Uterus (tissue), 2 donors: ENCODE measurements around the gene NKAIN2.

Experiments used
- POLR2A ChIP-seq, 2 donors: fragments of 450-650 bp; IDR thresholded peaks; one replicate each; pipeline ENCODE4 v1.6.1; 2016; ENCODE audit warnings: antibody characterized with exemption in 2 of 2, mild to moderate bottlenecking in 1 of 2, moderate library complexity in 1 of 2
- TF ChIP-seq, protein P1 (sequence below), 4 experiments: fragments of 200-600 bp in 2 of 4; fragments of 450-650 bp in 2 of 4; sonication (generic) in 2 of 4; IDR thresholded peaks; one replicate each; pipeline ENCODE4 v1.5.1; 2016 to 2019; ENCODE audit warnings: antibody characterized with exemption in 4 of 4, mild to moderate bottlenecking in 2 of 4, moderate library complexity in 1 of 4

DNA sequence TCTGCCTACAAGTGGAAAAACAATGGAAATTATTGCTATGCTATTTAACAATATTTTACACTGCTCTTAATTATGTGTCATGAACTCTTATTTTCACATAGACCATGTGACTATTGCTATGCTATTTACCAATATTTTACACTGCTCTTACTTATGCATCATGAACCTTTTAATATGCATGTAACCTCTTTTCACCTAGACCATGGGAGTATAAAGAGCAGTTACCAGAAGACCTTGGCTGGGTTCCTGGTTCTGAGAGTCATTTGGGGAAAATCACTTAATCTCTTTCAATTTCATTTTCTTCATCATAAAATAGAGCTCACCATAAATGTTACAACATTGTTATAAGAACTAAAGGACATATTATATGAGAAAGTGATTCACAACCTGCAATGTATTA is 934.8 kb downstream of the NKAIN2 start:
- TF ChIP-seq, protein P1, sequence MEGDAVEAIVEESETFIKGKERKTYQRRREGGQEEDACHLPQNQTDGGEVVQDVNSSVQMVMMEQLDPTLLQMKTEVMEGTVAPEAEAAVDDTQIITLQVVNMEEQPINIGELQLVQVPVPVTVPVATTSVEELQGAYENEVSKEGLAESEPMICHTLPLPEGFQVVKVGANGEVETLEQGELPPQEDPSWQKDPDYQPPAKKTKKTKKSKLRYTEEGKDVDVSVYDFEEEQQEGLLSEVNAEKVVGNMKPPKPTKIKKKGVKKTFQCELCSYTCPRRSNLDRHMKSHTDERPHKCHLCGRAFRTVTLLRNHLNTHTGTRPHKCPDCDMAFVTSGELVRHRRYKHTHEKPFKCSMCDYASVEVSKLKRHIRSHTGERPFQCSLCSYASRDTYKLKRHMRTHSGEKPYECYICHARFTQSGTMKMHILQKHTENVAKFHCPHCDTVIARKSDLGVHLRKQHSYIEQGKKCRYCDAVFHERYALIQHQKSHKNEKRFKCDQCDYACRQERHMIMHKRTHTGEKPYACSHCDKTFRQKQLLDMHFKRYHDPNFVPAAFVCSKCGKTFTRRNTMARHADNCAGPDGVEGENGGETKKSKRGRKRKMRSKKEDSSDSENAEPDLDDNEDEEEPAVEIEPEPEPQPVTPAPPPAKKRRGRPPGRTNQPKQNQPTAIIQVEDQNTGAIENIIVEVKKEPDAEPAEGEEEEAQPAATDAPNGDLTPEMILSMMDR (IDR thresholded peaks at IDR 0.05): no peak
- no peak for TF ChIP-seq POLR2A (IDR thresholded peaks at IDR 0.05)
